H9 (cell line): ENCODE results near the gene RGS13. TPM values are rescaled to one million over a fixed set of nuclear protein-coding genes. Genes with fewer than 3 reads are reported as not detected.

Source experiments
- DNase-seq: peaks from one replicate; pipeline ENCODE4 v3.0.0-alpha.2; 2017
- H2AFZ ChIP-seq: one replicate; pipeline ENCODE4 v1.6.1; 2013; ENCODE audit warnings: mild to moderate bottlenecking, low read length, control low read depth, moderate library complexity
- H2AK5ac ChIP-seq: 2 replicates; pipeline ENCODE4 v1.6.1; 2013; ENCODE audit warnings: low read length, control low read depth, mixed read lengths; ENCODE audit not compliant: insufficient read length
- H2BK120ac ChIP-seq: one replicate; pipeline ENCODE4 v1.6.1; 2013; ENCODE audit warnings: low read depth, mild to moderate bottlenecking, low read length, control low read depth, inconsistent platforms; ENCODE audit not compliant: poor library complexity, severe bottlenecking
- H2BK12ac ChIP-seq: 2 replicates; pipeline ENCODE4 v1.6.1; 2013; ENCODE audit warnings: low read length, control low read depth, mixed read lengths, low read depth; ENCODE audit not compliant: insufficient read length
- H2BK15ac ChIP-seq: 2 replicates; pipeline ENCODE4 v1.6.1; 2013; ENCODE audit warnings: low read depth, low read length, control low read depth
- H2BK20ac ChIP-seq: one replicate; pipeline ENCODE4 v1.6.1; 2013; ENCODE audit warnings: low read depth, mild to moderate bottlenecking, low read length, control low read depth, inconsistent platforms; ENCODE audit not compliant: poor library complexity, severe bottlenecking
- H2BK5ac ChIP-seq: 2 replicates; pipeline ENCODE4 v1.6.1; 2013; ENCODE audit warnings: low read length, control low read depth, mixed read lengths; ENCODE audit not compliant: insufficient read length
- H3K14ac ChIP-seq: 2 replicates; pipeline ENCODE4 v1.6.1; 2013; ENCODE audit warnings: low read length, control low read depth; ENCODE audit not compliant: insufficient read depth
- H3K18ac ChIP-seq: 2 replicates; pipeline ENCODE4 v1.6.1; 2013; ENCODE audit warnings: low read depth, mild to moderate bottlenecking, mixed read lengths, low read length, control low read depth; ENCODE audit not compliant: insufficient read length
- H3K23ac ChIP-seq: 2 replicates; pipeline ENCODE4 v1.6.1; 2013; ENCODE audit warnings: low read length, control low read depth, mixed read lengths, low read depth; ENCODE audit not compliant: insufficient read length
- H3K23me2 ChIP-seq: 2 replicates; pipeline ENCODE4 v1.6.1; 2013; ENCODE audit warnings: low read depth, mild to moderate bottlenecking, mixed read lengths, low read length, control low read depth; ENCODE audit not compliant: insufficient read length, poor library complexity, severe bottlenecking
- H3K27ac ChIP-seq: 2 replicates; pipeline ENCODE4 v1.5.1; 2013; ENCODE audit warnings: low read length, control low read depth, mixed read lengths, low read depth; ENCODE audit not compliant: insufficient read length
- H3K27me3 ChIP-seq: 2 replicates; pipeline ENCODE4 v1.6.1; 2013; ENCODE audit warnings: low read length, control low read depth, inconsistent platforms; ENCODE audit not compliant: insufficient read depth
- H3K4ac ChIP-seq: 2 replicates; pipeline ENCODE4 v1.6.1; 2013; ENCODE audit warnings: low read depth, mild to moderate bottlenecking, control low read depth, inconsistent platforms, low read length, moderate library complexity
- H3K4me1 ChIP-seq: 2 replicates; pipeline ENCODE4 v1.6.1; 2013; ENCODE audit warnings: low read length, control low read depth, inconsistent platforms; ENCODE audit not compliant: insufficient read depth
- H3K4me2 ChIP-seq: 2 replicates; pipeline ENCODE4 v1.6.1; 2013; ENCODE audit warnings: low read length, control low read depth, mixed read lengths; ENCODE audit not compliant: insufficient read length, insufficient read depth
- H3K56ac ChIP-seq: 2 replicates; pipeline ENCODE4 v1.6.1; 2013; ENCODE audit warnings: low read depth, mild to moderate bottlenecking, mixed read lengths, low read length, control low read depth; ENCODE audit not compliant: insufficient read length
- H3K79me1 ChIP-seq: 2 replicates; pipeline ENCODE4 v1.6.1; 2013; ENCODE audit warnings: low read depth, mild to moderate bottlenecking, moderate library complexity, low read length, control low read depth, inconsistent platforms; ENCODE audit not compliant: insufficient read depth, poor library complexity, severe bottlenecking
- H3K79me2 ChIP-seq: 2 replicates; pipeline ENCODE4 v1.6.1; 2013; ENCODE audit warnings: low read length, control low read depth, inconsistent platforms; ENCODE audit not compliant: insufficient read depth
- H3K9ac ChIP-seq: 2 replicates; pipeline ENCODE4 v1.6.1; 2013; ENCODE audit warnings: low read length, control low read depth, mixed read lengths; ENCODE audit not compliant: insufficient read length; ENCODE audit errors: extremely low read depth
- H3K9me3 ChIP-seq: one replicate; pipeline ENCODE4 v1.6.1; 2013; ENCODE audit warnings: low read depth, low read length, inconsistent platforms; ENCODE audit not compliant: control insufficient read depth
- H3T11ph ChIP-seq: one replicate; pipeline ENCODE4 v1.6.1; 2013; ENCODE audit warnings: mild to moderate bottlenecking, low read length, control low read depth, inconsistent platforms
- H4K20me1 ChIP-seq: one replicate; pipeline ENCODE4 v1.6.1; 2013; ENCODE audit not compliant: control insufficient read depth, insufficient read length, insufficient read depth
- H4K5ac ChIP-seq: 2 replicates; pipeline ENCODE4 v1.6.1; 2013; ENCODE audit warnings: low read depth, mild to moderate bottlenecking, mixed read lengths, low read length, control low read depth; ENCODE audit not compliant: insufficient read length
- H4K8ac ChIP-seq: replicated peaks from 2 replicates; pipeline ENCODE4 v1.6.1; 2013; ENCODE audit warnings: low read length, control low read depth, mixed read lengths, low read depth; ENCODE audit not compliant: insufficient read length
- H4K91ac ChIP-seq: 2 replicates; pipeline ENCODE4 v1.6.1; 2013; ENCODE audit warnings: low read depth, mild to moderate bottlenecking, moderate library complexity, mixed read lengths, low read length, control low read depth; ENCODE audit not compliant: insufficient read length
- H3K27ac Mint-ChIP-seq, 3 experiments: 2 replicates in 2 of 3; 3 replicates in 1 of 3; pipeline ENCODE4 v1.8.0; 2020 to 2021; ENCODE audit warnings: mixed read lengths in 3 of 3, mild to moderate bottlenecking in 1 of 3, moderate library complexity in 1 of 3
- H3K27me3 Mint-ChIP-seq: 2 replicates; pipeline ENCODE4 v1.8.0; 2021; ENCODE audit warnings: low read depth, mild to moderate bottlenecking, moderate library complexity, mixed read lengths
- H3K36me3 Mint-ChIP-seq, 3 experiments: 2 replicates in 2 of 3; 3 replicates in 1 of 3; pipeline ENCODE4 v1.8.0; 2020 to 2021; ENCODE audit warnings: low read depth in 3 of 3, mixed read lengths in 3 of 3; ENCODE audit not compliant: insufficient read depth in 1 of 3
- H3K4me1 Mint-ChIP-seq, 2 experiments: 2 replicates each; pipeline ENCODE4 v1.8.0; 2020; ENCODE audit warnings: mixed read lengths in 2 of 2
- H3K4me3 Mint-ChIP-seq, 2 experiments: 2 replicates in 1 of 2; 3 replicates in 1 of 2; pipeline ENCODE4 v1.8.0; 2020 to 2021; ENCODE audit warnings: mild to moderate bottlenecking in 2 of 2, mixed read lengths in 2 of 2, moderate library complexity in 1 of 2
- H3K9me3 Mint-ChIP-seq, 2 experiments: 2 replicates in 1 of 2; 3 replicates in 1 of 2; pipeline ENCODE4 v1.8.0; 2020; ENCODE audit warnings: mild to moderate bottlenecking in 2 of 2, mixed read lengths in 2 of 2, moderate library complexity in 1 of 2
- WGBS: extraction: QIAGEN DNeasy Blood & Tissue Kit; methylation state at CpG from one replicate; pipeline ENCODE4 v1.1.7; 2013; ENCODE audit warnings: missing lambda C conversion rate, low lambda C conversion rate, mixed read lengths; ENCODE audit not compliant: insufficient read length; ENCODE audit errors: extremely low coverage; 5-methylcytosine and 5-hydroxymethylcytosine counted together
- total RNA-seq: library from RNA; stranded (reverse); gene quantifications from 2 replicates; pipeline ENCODE4 v1.2.1, GENCODE V29; 2021
- TF ChIP-seq, protein P1 (sequence below): fragments of 200-600 bp; sonication (generic); conservative IDR thresholded peaks from 3 replicates; pipeline ENCODE4 v1.8.0; 2021; ENCODE audit warnings: antibody characterized with exemption, mild to moderate bottlenecking

Gene RGS13
- total RNA-seq, 1 experiment from 2014 or later = not detected

GRCh38 chr1:192588546-192588945 is 47.4 kb upstream of the RGS13 start:
- no peaks in the 10 kb centered on the region for H3K9me3 ChIP-seq
- no peak overlapping the region for H4K8ac ChIP-seq
- H3K23ac ChIP-seq = no peak overlapping the region
- no CpG with 5 or more reads among the region's 1 CpG for WGBS
- no peaks in the 10 kb centered on the region for H4K20me1 ChIP-seq
- no peak overlapping the region for H3K27ac ChIP-seq
- H2BK5ac ChIP-seq = no peak overlapping the region
- H2BK15ac ChIP-seq = no peak overlapping the region
- H4K91ac ChIP-seq = no peak overlapping the region
- H3K18ac ChIP-seq = no peak overlapping the region
- H3K9ac ChIP-seq = no peak overlapping the region
- H2AFZ ChIP-seq = no peak overlapping the region
- no peak overlapping the region for H3K27ac Mint-ChIP-seq
- H3K9me3 Mint-ChIP-seq = no peaks in the 10 kb centered on the region
- TF ChIP-seq, protein P1, sequence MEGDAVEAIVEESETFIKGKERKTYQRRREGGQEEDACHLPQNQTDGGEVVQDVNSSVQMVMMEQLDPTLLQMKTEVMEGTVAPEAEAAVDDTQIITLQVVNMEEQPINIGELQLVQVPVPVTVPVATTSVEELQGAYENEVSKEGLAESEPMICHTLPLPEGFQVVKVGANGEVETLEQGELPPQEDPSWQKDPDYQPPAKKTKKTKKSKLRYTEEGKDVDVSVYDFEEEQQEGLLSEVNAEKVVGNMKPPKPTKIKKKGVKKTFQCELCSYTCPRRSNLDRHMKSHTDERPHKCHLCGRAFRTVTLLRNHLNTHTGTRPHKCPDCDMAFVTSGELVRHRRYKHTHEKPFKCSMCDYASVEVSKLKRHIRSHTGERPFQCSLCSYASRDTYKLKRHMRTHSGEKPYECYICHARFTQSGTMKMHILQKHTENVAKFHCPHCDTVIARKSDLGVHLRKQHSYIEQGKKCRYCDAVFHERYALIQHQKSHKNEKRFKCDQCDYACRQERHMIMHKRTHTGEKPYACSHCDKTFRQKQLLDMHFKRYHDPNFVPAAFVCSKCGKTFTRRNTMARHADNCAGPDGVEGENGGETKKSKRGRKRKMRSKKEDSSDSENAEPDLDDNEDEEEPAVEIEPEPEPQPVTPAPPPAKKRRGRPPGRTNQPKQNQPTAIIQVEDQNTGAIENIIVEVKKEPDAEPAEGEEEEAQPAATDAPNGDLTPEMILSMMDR = no peak
- no peak overlapping the region for H2BK12ac ChIP-seq
- no peaks in the 10 kb centered on the region for H3K27me3 ChIP-seq
- no peak overlapping the region for H3K4me2 ChIP-seq
- H3K4me1 Mint-ChIP-seq = no peaks in the 10 kb centered on the region
- no peak overlapping the region for H2AK5ac ChIP-seq
- H4K5ac ChIP-seq = no peak overlapping the region
- no peak overlapping the region for H2BK120ac ChIP-seq
- H3K4ac ChIP-seq = no peak overlapping the region
- no peaks in the 10 kb centered on the region for H3K4me1 ChIP-seq
- no peak overlapping the region for H3K4me3 Mint-ChIP-seq
- H3K36me3 Mint-ChIP-seq = no peaks in the 10 kb centered on the region
- H3K27me3 Mint-ChIP-seq = no peaks in the 10 kb centered on the region
- H3K79me2 ChIP-seq = no peaks in the 10 kb centered on the region
- H3K56ac ChIP-seq = no peak overlapping the region
- H3K14ac ChIP-seq = no peak overlapping the region
- H3K23me2 ChIP-seq = no peaks in the 10 kb centered on the region
- DNase-seq = no peak
- no peak overlapping the region for H3T11ph ChIP-seq
- no peaks in the 10 kb centered on the region for H3K79me1 ChIP-seq
- no peak overlapping the region for H2BK20ac ChIP-seq
